K562 (cell line): ENCODE data around the gene ALOX12B. TPM values are rescaled to one million over a fixed set of nuclear protein-coding genes. Genes with fewer than 3 reads are reported as not detected.

Source experiments
- BCL6 ChIP-seq: fragments of 250-450 bp; sonication (Bioruptor Pico); IDR thresholded peaks from 2 replicates; pipeline ENCODE4 v1.4.0; 2020
- RFX1 ChIP-seq: fragments of 450-650 bp; IDR thresholded peaks from 2 replicates; pipeline ENCODE4 v1.6.1; 2016; ENCODE audit warnings: mild to moderate bottlenecking, moderate library complexity
- ZNF696 ChIP-seq: fragments of 250-450 bp; sonication (Bioruptor Pico); conservative IDR thresholded peaks from 2 replicates; pipeline ENCODE4 v1.4.0; 2020; ENCODE audit warnings: mild to moderate bottlenecking, moderate library complexity
- polyA plus RNA-seq, 8 experiments: library from polyadenylated mRNA; depleted of rRNA in 4 of 8; stranded (reverse) in 5 of 8; unstranded in 3 of 8; fragments of >200 nt; fragmentation: Nextera tagmentation in 2 of 8; fragmentation: Illumina TruSeq in 1 of 8; extraction: Ambion mirVana in 2 of 8; extraction: Trizol in 1 of 8; gene quantifications; 2 replicates each; pipeline versions ENCODE4 v1.2.1 to v1.2.3, GENCODE V29; 2011 to 2014; ENCODE audit warnings: inconsistent platforms in 1 of 8, missing spikeins in 1 of 8
- total RNA-seq, 7 experiments: library from RNA; depleted of rRNA in 6 of 7; stranded (reverse); fragments of >200 nt in 6 of 7; fragmentation: Illumina TruSeq in 2 of 7; extraction: Trizol in 2 of 7; gene quantifications; 2 replicates each; pipeline versions ENCODE4 v1.2.1 to v1.2.3, GENCODE V29; 2011 to 2021; ENCODE audit warnings: low replicate concordance in 1 of 7
- TF ChIP-seq, protein P1 (sequence below), 2 experiments: IDR thresholded peaks in 1 of 2; conservative IDR thresholded peaks in 1 of 2; 2 replicates each; pipeline ENCODE4 v1.6.1; 2016; ENCODE audit warnings: low read depth in 2 of 2, mild to moderate bottlenecking in 1 of 2, missing compliant biosample characterization in 1 of 2, missing genetic modification characterization in 1 of 2, moderate library complexity in 1 of 2
- TF ChIP-seq, protein P2 (sequence below): fragments of 250-450 bp; sonication (Bioruptor Pico); IDR thresholded peaks from 2 replicates; pipeline ENCODE4 v1.4.0; 2020; ENCODE audit warnings: mild to moderate bottlenecking, moderate library complexity

ALOX12B gene
- total and polyA plus RNA-seq, 9 of the 15 experiments (the other 6 are each of a cell fraction or from before 2014, with no cell fraction given), result not detected

DNA sequence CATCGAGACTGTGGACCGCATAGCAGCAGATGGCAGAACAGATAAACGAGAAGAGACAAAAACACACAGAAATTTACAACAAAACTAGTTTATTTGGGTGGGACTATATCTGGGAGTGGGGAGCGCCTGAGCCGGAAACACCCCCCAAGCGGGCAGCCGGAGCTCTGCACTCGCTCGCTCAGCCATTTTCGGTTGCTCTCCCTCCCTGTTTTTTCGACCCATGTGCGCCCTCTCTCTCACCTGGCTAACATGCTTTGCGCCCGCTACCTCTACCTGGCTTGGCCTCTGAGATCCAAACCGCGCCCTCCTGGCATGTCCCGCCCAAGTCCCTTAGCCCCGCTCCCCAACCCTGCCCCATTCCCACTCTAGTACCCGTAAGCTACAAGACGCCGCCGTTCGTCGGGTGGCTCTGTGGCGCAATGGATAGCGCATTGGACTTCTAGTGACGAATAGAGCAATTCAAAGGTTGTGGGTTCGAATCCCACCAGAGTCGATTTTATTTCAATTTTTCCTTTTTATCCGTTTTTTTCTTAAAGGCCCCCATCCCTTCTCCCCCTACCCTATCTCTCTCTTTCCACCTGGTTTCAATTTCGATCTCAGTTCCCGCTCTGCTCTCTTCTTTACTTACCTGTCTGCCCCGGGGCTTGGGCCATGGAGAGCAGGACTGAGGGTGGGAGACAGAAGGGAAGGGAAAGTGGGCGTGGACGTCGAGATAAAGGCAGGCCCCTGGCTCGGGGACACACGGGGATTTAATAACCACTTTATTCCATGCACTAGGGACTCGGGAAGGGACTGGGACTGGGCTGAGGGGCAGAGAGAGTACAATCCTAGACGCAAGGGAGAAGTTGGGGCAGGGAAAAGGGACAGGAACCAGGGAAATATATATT lies 33.2 kb upstream of the ALOX12B start (continued):
- TF ChIP-seq, protein P1, sequence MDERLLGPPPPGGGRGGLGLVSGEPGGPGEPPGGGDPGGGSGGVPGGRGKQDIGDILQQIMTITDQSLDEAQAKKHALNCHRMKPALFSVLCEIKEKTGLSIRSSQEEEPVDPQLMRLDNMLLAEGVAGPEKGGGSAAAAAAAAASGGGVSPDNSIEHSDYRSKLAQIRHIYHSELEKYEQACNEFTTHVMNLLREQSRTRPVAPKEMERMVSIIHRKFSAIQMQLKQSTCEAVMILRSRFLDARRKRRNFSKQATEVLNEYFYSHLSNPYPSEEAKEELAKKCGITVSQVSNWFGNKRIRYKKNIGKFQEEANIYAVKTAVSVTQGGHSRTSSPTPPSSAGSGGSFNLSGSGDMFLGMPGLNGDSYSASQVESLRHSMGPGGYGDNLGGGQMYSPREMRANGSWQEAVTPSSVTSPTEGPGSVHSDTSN (CRISPR knock-in tag; IDR thresholded peaks at IDR 0.05; ENCODE audit: low read depth), result no peak
- TF ChIP-seq, protein P1 (tag; conservative IDR thresholded peaks at IDR 0.05; ENCODE audit: low read depth), result no peak
- TF ChIP-seq ZNF696 (CRISPR knock-in tag) (no peak), BCL6 (CRISPR knock-in tag) (no peak), RFX1 (no peak)
- TF ChIP-seq, protein P2, sequence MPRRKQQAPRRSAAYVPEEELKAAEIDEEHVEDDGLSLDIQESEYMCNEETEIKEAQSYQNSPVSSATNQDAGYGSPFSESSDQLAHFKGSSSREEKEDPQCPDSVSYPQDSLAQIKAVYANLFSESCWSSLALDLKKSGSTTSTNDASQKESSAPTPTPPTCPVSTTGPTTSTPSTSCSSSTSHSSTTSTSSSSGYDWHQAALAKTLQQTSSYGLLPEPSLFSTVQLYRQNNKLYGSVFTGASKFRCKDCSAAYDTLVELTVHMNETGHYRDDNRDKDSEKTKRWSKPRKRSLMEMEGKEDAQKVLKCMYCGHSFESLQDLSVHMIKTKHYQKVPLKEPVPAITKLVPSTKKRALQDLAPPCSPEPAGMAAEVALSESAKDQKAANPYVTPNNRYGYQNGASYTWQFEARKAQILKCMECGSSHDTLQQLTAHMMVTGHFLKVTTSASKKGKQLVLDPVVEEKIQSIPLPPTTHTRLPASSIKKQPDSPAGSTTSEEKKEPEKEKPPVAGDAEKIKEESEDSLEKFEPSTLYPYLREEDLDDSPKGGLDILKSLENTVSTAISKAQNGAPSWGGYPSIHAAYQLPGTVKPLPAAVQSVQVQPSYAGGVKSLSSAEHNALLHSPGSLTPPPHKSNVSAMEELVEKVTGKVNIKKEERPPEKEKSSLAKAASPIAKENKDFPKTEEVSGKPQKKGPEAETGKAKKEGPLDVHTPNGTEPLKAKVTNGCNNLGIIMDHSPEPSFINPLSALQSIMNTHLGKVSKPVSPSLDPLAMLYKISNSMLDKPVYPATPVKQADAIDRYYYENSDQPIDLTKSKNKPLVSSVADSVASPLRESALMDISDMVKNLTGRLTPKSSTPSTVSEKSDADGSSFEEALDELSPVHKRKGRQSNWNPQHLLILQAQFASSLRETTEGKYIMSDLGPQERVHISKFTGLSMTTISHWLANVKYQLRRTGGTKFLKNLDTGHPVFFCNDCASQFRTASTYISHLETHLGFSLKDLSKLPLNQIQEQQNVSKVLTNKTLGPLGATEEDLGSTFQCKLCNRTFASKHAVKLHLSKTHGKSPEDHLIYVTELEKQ, result no peak
- TF ChIP-seq, all 486 proteins: peak for 67
